HG03066 (cell line): ENCODE data around the gene PDK2.

Experiments used
- ATAC-seq: cut with Tn5 transposase; IDR thresholded peaks from one replicate; pipeline ENCODE4 v1.9.1; 2021; ENCODE audit warnings: low read depth; ENCODE audit not compliant: unreplicated experiment

The PDK2 gene

DNA sequence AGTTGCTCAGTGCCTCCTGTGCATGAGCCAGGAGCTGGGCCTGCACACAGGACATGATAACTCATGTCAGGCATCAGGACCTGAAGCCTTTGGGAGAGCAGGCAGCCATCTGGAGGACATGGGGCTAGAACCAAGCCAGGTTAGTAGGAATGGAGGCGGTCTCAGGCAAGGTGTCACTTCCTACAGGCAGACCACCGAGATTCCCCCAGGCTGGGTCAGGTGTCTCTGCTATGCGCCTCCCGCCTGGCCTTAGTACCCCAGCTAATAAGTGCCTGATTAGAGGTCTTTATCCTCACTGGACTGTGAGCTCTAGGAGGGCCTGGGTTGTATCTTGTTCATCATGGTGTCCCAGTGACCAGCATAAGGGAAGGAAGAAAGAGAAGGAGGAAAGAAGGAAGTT lies 19.2 kb downstream of the PDK2 start:
- ATAC-seq = no peak

DNA sequence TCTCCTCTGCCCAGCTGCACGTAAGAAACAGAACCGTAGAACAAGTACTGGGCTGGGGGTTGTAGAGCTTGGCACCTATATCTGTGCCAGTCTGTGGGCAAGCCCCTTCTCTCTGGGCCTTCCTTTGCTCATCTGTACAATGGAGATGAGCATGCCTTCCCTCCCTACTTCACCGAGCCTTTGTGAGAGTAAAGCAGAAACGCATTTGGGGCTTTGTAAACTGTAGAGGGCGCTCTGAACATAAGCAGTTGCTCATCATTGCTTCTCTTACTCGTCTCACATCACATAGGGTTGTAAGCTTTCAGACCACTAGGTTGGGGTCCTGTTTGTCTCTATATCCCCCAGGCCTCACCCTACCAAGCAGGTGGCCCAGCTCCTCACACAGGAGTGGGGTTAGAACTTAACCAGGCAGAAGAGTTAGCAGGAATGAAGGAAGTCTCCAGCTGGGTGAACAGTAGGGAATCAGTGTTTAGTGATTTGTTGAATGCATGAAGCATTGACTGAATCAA lies 19.8 kb downstream of the PDK2 start:
- ATAC-seq = no peak

GRCh38 chr17:50115756-50116155 lies 20.6 kb downstream of the PDK2 start:
- ATAC-seq = no peak

DNA sequence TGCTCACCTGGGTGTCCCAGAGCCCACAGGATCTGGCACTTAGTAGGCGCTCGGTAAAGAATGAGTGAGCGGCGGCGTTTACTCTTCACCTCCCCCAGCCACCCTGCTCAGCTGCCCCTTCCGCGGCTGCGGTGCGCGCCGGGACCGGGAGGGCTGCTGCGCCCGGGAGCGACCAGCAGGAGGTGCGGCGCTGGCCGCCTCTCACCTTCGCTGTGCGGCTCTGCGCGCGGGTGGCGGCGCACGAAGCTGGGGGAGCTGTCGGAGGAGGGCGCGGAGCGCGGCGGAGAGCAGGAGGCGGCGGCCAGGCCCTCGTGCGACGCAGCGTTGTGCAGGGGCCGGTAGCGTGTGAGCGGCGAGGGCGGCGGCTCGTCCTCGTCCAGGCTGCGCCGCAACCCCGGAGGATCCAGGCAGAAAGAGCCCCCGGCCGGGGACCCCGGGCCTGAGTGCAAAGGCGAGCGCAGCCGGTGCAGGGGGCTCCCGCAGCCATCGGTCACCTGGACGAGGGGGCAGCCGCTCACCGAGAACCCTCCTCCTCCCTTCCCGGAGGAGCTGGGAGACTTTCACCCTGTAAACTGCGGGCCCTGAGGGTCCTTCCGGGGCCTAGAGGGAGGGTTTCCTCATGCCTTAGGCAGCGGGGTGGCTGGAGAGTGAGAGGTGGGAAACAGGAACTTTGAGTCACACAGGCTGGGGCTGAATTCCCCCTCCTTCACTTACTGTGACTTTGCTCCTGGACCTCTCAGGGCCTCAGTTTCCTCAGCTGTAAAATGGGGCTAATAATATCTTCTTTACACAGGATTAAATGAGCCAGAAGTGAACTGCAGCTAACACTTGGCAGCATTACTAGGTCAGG lies 22.3 kb downstream of the PDK2 start:
- ATAC-seq = no peak

DNA sequence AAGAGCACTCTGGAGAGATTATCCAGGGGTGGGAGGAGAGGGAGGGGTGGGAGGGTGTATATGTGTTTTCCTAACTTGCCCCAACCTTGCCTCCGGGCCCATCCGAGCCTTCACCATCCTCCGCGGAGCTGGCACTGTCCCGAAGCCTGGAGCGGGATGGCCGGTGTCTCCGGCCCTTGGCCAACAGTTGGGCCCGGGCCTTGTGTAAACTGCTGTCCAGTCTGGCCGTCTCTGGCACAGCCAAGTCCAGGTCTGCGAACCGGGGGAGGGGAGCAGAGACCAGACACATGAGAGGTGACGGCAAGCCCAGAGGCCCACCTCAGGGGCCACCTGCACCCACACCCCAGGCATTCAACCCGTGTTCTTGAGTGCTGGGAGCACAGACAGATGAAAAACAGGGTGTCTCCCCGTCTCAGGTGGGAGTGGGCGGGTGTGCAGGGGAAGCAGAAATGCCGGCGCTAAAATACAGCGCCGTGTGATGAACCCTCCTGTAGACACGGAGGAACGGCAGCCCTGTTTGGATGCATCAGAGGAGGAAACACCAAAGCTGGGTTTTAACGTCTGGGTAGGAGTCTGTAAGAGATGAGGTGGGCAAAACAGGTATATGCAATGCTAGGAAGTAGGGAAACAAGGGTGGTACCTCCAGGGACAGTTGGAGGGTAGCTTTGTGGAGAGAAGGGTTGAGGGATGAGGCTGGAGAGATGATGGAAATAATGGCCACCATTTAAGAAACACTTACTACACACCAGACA lies 23.1 kb downstream of the PDK2 start:
- ATAC-seq = no peak

GRCh38 chr17:50118828-50119218 lies 23.7 kb downstream of the PDK2 start:
- ATAC-seq = no peak

DNA sequence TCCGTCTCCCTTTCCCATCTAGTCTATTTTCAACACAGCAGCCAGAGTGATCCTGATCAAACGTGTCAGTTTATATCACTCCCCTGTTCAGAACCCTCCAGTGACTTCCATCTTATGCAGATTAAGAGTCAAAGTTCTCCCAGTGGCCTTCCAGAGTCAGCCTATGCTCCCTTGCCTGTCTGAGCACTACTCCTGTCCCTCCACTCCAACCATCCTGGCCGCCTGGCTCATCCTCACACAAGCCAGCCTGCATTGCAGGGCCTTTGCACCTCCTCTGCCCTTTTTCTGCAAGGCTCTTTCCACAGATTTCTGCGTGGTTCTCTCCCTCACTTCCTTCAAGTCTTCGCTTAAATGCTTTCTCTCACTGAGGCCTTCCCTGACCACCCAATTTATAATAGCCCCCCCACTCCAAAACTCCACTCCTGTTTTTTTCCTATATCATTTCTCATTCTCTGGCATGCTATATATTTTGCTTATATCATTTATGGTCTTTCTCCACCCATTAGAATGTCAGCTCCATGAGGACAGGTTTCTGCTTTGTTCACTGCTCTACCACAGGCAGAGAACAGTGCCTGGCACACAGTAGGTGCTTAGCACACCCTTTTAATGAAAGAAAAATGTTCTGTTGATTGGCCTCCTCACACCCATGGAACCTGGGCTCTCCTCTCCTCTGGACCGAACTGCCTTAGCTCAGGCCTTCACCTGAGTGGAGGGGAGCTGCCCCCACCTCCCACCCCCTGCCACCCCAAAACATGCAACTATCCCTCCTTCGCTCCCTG lies 25.5 kb downstream of the PDK2 start:
- no peak for ATAC-seq

DNA sequence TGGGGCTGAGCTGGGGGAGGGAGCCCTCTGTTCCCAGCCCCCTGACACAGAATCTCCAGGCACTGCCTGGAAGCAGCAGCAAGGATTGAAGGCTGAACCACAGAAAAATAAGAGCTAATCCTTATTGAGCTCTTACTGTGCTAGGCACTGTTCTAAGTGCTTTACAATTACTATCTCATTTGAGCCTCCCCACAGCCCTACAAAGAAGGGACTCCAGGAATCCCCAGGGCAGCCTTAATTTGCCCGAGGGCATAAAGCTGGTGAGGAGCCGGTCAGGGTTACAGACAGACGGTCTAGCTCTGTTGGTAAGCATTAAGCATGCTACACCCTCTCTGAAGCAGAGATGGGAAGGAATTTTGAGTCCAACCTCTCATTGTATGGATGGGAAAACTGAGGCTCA lies 27.8 kb downstream of the PDK2 start:
- ATAC-seq = no peak

GRCh38 chr17:50123649-50124349 lies 28.6 kb downstream of the PDK2 start:
- no peak for ATAC-seq

- ATAC-seq = no peak
Observed at GRCh38 chr17:50125420-50125997, 30.4 kb downstream of the PDK2 start.

DNA sequence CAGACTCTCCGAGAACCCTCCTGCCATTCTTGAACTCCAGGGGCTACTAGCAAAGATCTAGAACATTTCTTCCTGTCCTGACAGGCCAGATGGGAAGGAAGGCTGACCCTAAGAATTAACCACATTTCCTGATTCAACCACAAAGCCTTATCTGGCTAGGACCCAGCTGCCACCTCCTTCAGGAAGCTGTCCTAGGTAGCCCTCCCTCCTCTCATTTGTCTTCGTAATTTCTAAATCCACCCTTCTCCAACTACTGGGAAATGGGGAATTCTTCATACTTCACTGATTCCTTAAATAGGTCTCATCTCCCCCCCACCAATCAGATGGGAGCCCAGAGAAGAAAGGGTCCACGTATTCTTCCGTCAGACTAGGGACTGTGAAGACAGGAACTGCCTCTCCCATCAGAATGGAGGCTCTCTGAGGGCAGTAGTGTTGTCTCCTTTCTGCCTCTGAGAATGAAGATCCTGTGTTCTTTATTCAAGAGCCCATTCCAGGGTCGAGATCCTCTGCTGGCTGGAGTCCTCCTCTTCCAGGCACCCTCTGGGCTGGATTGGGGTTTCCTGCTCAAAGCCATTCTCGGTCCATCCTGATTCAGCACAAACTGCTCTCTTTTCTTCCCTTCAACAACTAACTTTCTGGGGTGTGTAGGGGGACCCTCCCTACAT lies 32.7 kb downstream of the PDK2 start:
- no peak for ATAC-seq

DNA sequence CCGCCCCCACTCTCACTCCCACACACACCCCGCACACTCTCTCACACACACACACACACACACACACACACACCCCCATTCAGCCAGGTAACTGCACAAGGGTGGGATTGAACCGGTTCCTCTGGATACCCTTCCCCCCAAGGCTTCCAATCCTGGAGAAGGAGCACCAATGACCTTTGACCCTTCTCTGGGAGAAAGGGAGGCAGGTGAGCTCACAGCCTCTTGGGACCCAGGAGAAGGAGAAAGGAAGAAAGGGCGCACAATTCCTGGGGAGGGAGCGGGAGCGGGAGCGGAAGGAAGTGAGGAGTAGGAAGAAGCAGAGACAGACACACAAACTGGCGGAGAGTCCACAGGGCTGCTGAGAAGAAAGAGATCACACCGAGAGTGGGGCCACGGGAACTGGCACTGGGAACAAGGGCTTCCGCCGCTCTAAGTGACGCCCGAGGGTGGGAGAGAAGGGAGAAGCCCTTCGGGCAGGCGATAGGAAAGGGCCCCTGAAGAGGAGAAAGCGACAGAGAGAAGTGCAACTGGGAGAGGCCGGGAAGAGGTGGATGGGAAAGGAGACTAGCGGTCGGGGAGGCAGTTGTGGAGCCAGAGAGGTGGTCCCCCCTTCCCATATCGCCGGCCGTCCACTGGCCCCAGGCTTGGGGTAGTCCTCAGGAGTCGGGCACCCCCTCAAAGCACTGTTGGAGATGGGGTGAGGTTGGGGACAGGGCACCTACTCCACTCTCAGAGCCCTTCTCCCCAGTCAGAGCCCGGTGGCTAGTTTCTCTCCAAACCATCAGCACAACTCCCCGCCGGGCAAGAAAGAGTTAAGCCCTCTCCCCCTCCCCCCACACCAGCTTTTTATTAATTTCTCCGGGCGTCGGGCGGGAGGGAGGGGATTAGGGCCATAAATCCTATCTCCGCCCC lies 33.5 kb downstream of the PDK2 start:
- ATAC-seq = no peak

DNA sequence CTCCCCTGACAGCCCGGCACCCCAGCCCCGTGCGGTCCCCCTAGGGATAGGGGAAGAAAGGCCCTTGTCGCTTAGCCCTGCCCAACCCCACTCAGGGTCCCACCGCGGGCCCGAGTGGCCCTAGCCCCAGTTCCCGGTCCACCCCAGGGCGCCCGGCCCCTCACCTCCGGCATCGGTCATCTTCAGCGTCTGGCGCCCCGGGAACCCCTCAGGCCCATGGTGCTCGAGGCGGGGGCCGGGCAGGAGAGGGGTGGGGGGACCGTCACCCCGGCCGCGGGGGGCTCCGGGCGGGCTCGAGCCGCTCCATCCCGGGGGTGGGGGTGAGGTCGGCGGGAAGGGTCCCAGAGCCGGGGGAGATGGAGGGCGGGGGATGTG lies 34.2 kb downstream of the PDK2 start:
- no peak for ATAC-seq

DNA sequence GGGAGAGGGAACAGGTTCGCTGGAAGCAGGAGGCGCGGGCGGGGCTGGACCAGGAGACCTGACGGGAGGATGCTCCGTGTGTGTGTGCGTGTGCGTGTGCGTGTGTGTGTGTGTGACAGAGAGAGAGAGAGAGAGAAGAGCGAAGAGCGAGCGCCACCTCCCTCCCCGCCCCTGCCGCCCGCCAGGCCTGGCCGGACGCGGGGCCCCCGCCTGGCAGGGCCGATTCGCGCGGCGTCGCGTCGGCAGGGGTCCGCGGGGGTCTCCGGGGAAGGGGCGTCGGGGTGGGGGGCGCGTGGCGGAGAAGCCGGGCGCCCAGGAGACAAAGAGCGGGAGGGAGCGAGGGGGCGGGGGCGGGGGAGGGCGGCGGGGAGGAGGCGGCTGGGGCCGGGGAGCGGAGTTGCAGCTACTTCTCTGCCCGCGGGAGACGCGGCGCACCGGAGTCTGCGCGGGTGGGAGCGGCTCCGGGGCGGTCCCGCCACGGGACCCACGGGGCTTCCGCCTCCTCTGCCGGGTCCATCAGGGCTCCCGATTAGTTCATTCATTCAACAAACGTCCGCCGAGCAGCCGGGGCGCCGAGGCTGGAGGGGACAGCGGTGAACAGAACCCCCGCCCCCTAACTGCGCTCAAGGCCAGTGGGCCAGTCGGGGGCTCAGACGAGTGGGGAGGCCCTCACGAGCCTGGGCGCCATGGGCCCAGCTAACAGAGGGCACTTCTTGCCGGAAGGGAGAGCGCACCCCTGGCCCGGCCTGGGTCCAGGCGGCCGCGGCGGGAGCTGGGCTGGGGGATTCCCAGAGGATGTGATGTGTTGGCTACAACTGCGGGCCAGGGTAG lies 34.8 kb downstream of the PDK2 start, which contains the start of gene SAMD14:
SAMD14 (minus strand) TSS at position 433 of the 831 bp plus-strand sequence. CDS start 5,201 bp downstream, outside the sequence.
- ATAC-seq = no peak

DNA sequence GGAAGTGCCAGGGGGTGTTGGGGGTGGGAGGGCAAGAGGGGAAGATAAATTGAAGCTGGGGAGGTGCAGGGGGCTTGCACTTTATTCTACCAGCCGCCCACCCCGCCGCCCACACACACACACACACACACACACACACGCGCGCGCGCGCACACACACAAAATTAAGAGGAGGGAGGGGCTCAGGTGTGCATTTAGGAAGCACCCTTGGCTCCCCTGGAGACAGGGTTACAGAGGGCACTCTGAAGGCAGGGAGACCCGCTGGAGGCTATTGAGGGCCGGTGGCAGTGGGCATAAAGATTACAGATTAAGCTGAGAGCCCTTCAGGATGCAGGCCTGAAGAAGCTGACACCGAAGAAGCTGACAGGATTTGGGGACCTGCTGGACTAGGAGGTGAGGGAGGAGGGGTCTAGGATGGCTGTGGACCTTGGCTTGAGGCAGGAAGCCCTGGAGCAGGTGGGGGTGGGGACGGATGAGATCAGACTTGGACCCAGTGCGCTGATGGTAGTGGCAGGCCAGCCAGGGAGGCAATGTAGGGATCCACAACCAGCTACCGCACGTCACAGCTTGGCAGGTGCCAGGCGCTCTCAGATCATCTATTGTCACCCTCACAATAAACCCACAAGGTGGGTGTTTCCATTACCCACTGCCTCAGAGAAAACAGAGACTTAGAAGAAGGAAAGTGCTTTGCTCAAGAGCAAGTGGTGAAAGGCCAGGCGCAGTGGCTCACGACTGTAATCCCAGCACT lies 35.6 kb downstream of the PDK2 start:
- no peak for ATAC-seq

- no peak for ATAC-seq
Observed at GRCh38 chr17:50132104-50132794, 37.1 kb downstream of the PDK2 start.
